HUES64 (cell line): ENCODE measurements around the gene TARDBP.
"Not testable (repeated sequence)": the region's sequence is repeated elsewhere in the genome, so short reads cannot be mapped to it uniquely, and the experiment has no call there.

ENCODE experiments used
- H3K27ac ChIP-seq: 2 replicates; pipeline ENCODE4 v1.7.0; 2013; ENCODE audit warnings: low read depth, low read length, inconsistent platforms
- H3K27me3 ChIP-seq: 2 replicates; pipeline ENCODE4 v1.6.1; 2013; ENCODE audit warnings: mild to moderate bottlenecking, low read length; ENCODE audit not compliant: insufficient read depth
- H3K36me3 ChIP-seq: 2 replicates; pipeline ENCODE4 v1.6.1; 2013; ENCODE audit warnings: mild to moderate bottlenecking, low read length; ENCODE audit not compliant: insufficient read depth
- H3K4me1 ChIP-seq: 2 replicates; pipeline ENCODE4 v1.6.1; 2013; ENCODE audit warnings: mild to moderate bottlenecking, low read length, moderate library complexity; ENCODE audit not compliant: insufficient read depth
- H3K4me3 ChIP-seq: 2 replicates; pipeline ENCODE4 v1.5.1; 2013; ENCODE audit warnings: mild to moderate bottlenecking, low read length, moderate library complexity
- H3K9ac ChIP-seq: 2 replicates; pipeline ENCODE4 v1.6.1; 2013; ENCODE audit warnings: mild to moderate bottlenecking, low read depth, low read length
- H3K9me3 ChIP-seq: 2 replicates; pipeline ENCODE4 v1.6.1; 2013; ENCODE audit warnings: low read depth, low read length; ENCODE audit not compliant: insufficient read depth
- WGBS: fragments of 150-250, 120-280 bp; methylation state at CpG from one replicate; pipeline ENCODE4 v1.1.7; 2013; ENCODE audit warnings: missing lambda C conversion rate; 5-methylcytosine and 5-hydroxymethylcytosine counted together

TARDBP gene

GRCh38 chr1:11000526-11000925 is 11.9 kb upstream of the TARDBP start:
- 90% methylated on average over 1 of the region's 1 CpG for WGBS
- Histone ChIP-seq H3K9ac (no peak overlapping the region), H3K9me3 (peaks cover 6% of the 10 kb centered on the region; the same call in 1 of the 2 replicates), H3K4me3 (no peak overlapping the region), H3K36me3 (no peaks in the 10 kb centered on the region), H3K27me3 (no peaks in the 10 kb centered on the region), H3K4me1 (no peaks in the 10 kb centered on the region), H3K27ac (no peak overlapping the region)

DNA sequence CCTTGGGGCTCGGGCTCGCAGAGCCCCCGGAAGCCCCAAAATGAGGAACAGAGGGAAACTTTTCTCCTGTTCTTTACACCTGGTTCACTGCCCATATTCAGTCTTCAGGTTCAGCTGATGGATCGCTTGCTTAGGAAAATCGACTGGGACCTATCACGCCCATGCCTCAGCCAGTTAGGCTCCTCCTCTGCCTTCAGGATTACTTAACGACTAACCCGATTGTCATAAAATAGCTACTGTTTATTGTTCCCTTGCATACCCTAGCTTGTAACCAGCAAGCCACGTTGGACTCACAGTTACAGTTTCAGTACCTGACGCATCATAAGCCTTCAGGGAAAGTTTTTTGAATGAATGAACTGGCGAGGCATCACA is 692 bp downstream of the TARDBP start:
- Histone ChIP-seq H3K9me3 (no peaks in the 10 kb centered on the region), H3K27me3 (no peaks in the 10 kb centered on the region), H3K4me3 (peak overlapping the region; percentile 89), H3K27ac (peak overlapping the region; percentile 100), H3K36me3 (peaks cover 47% of the 10 kb centered on the region), H3K4me1 (peaks cover 19% of the 10 kb centered on the region), H3K9ac (peak overlapping the region; percentile 100)
- WGBS, result 8% methylated on average over 11 of the region's 11 CpGs

- H3K4me3 ChIP-seq, H3K9me3 ChIP-seq, H3K4me1 ChIP-seq, H3K27ac ChIP-seq, H3K9ac ChIP-seq, H3K27me3 ChIP-seq: not testable (repeated sequence)
- WGBS, result 94% methylated on average over 8 of the region's 8 CpGs
- H3K36me3 ChIP-seq, result peaks cover 94% of the 10 kb centered on the region
Measured at GRCh38 chr1:11019358-11019757, 6.9 kb downstream of the TARDBP start.

- Histone ChIP-seq H3K4me1 (no peaks in the 10 kb centered on the region), H3K36me3 (peaks cover 94% of the 10 kb centered on the region)
Measured at GRCh38 chr1:11019971-11020370, 7.5 kb downstream of the TARDBP start.

GRCh38 chr1:11023201-11023600 is 10.7 kb downstream of the TARDBP start:
- 96% methylated on average over 14 of the region's 14 CpGs for WGBS
- H3K27ac ChIP-seq, result no peak overlapping the region
- no peaks in the 10 kb centered on the region for H3K27me3 ChIP-seq
- H3K4me1 ChIP-seq, result no peaks in the 10 kb centered on the region
- H3K36me3 ChIP-seq, result peaks cover 96% of the 10 kb centered on the region
- H3K9ac ChIP-seq, result no peak overlapping the region
- no peaks in the 10 kb centered on the region for H3K9me3 ChIP-seq
- H3K4me3 ChIP-seq, result no peak overlapping the region

More at GRCh38 chr1:11019971-11020370, 7.5 kb downstream of the TARDBP start:
- Histone ChIP-seq H3K4me3 (no peak overlapping the region), H3K27me3 (no peaks in the 10 kb centered on the region), H3K9me3 (no peaks in the 10 kb centered on the region), H3K27ac (no peak overlapping the region), H3K9ac (no peak overlapping the region)
- 98% methylated on average over 7 of the region's 7 CpGs for WGBS

GRCh38 chr1:11024154-11024873 is 11.9 kb downstream of the TARDBP start:
- Histone ChIP-seq H3K36me3 (peaks cover 87% of the 10 kb centered on the region), H3K4me3 (no peak overlapping the region), H3K4me1 (no peaks in the 10 kb centered on the region), H3K9ac (no peak overlapping the region), H3K27ac (no peak overlapping the region), H3K9me3 (no peaks in the 10 kb centered on the region), H3K27me3 (no peaks in the 10 kb centered on the region)
- WGBS, result 94% methylated on average over 2 of the region's 3 CpGs

DNA sequence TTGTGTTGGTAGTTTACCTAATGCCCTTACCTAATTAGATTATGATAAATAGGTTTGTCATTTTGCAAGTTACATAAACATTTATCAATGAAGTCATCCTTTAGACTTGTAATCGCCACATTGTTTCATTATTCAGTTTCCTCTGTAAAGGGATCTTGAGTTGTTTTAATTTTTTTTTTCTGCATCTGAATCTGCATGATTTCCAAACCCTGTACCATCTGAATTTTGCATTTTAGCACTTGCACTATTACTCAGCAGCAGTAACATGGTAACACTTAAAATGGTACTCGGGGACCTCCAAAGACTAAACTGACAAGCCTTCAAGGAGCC is 12.4 kb downstream of the TARDBP start:
- Histone ChIP-seq H3K36me3 (peaks cover 85% of the 10 kb centered on the region), H3K4me1 (no peaks in the 10 kb centered on the region), H3K4me3 (no peak overlapping the region), H3K27ac (no peak overlapping the region), H3K27me3 (no peaks in the 10 kb centered on the region), H3K9me3 (no peaks in the 10 kb centered on the region), H3K9ac (no peak overlapping the region)
- 91% methylated on average over 1 of the region's 2 CpGs for WGBS

- Histone ChIP-seq H3K9ac (no peak overlapping the region), H3K4me3 (no peak overlapping the region), H3K9me3 (no peaks in the 10 kb centered on the region), H3K36me3 (peaks cover 83% of the 10 kb centered on the region), H3K27ac (no peak overlapping the region), H3K4me1 (no peaks in the 10 kb centered on the region), H3K27me3 (no peaks in the 10 kb centered on the region)
- WGBS, result 98% methylated on average over 1 of the region's 1 CpG
Measured at GRCh38 chr1:11025618-11026017, 13.2 kb downstream of the TARDBP start.

- Histone ChIP-seq H3K27me3 (no peaks in the 10 kb centered on the region), H3K36me3 (peaks cover 81% of the 10 kb centered on the region), H3K27ac (no peak overlapping the region), H3K9ac (no peak overlapping the region), H3K9me3 (no peaks in the 10 kb centered on the region), H3K4me3 (no peak overlapping the region), H3K4me1 (no peaks in the 10 kb centered on the region)
- 100% methylated on average over 1 of the region's 1 CpG for WGBS
Measured at GRCh38 chr1:11026052-11026451, 13.6 kb downstream of the TARDBP start.

DNA sequence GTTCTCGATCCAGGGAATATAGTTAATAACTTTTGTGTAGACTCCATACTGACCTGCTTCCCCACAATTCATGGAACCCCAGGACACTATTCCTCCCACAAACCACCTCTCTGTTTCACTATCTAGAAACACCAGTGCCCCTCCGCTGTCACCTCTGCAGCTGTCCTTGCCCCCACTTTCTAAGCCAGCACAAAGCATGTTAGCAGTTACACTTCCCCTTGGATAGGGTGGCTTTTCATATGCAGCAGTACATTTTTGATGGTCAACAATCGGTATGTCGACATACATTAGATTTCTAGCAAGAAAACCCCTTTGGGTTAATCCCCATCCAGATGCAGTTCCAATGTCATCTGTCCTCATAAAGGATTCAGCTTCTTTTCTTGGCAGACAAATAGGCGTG is 14.4 kb downstream of the TARDBP start:
- 93% methylated on average over 5 of the region's 5 CpGs for WGBS
- Histone ChIP-seq H3K36me3 (peaks cover 73% of the 10 kb centered on the region), H3K9me3 (no peaks in the 10 kb centered on the region), H3K9ac (no peak overlapping the region), H3K4me1 (no peaks in the 10 kb centered on the region), H3K27ac (no peak overlapping the region; the same call in 1 of the 2 replicates), H3K4me3 (no peak overlapping the region), H3K27me3 (no peaks in the 10 kb centered on the region)

DNA sequence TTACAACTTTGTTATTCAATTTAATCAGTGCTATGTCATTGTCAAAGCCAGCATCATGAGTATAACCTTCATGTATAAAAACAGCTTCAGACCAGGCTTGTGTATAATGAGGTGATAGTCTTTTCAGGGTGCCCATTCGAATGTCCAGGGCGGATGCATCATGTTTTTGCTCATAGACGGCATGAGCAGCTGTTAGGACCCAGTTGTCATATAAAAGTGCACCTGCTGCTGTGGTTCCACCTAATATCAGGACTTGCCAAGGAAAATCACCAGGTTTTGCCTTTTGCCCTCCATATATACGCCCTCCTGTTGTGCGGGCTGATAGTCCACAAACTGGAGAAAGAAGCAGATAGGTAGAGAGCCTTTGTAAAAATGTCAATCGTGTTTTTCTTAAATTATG is 14.9 kb downstream of the TARDBP start:
- Histone ChIP-seq H3K4me3 (no peak overlapping the region), H3K36me3 (peaks cover 69% of the 10 kb centered on the region), H3K27ac (no peak overlapping the region), H3K9ac (no peak overlapping the region), H3K4me1 (no peaks in the 10 kb centered on the region), H3K9me3 (no peaks in the 10 kb centered on the region), H3K27me3 (no peaks in the 10 kb centered on the region)
- WGBS, result 87% methylated on average over 6 of the region's 6 CpGs

DNA sequence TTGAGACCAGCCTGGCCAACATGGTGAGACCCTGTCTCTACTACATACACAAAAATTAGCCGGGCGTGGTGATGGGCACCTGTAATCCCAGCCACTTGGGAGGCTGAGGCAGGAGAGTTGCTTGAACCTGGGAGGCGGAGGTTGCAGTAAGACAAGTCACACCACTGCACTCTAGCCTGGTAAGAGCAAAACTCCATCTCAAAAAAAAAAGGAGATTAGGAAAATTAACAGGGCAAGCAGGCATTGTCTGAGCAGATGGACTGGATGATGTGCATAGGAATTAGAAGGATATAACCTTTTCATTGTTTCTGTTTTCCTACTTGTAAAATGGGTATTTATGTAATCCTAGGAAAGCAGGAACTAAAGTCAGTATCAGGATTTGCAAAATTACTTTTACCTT is 15.6 kb downstream of the TARDBP start:
- Histone ChIP-seq H3K27me3 (no peaks in the 10 kb centered on the region), H3K9ac (no peak overlapping the region), H3K4me3 (no peak overlapping the region), H3K4me1 (no peaks in the 10 kb centered on the region), H3K27ac (no peak overlapping the region), H3K36me3 (peaks cover 62% of the 10 kb centered on the region), H3K9me3 (no peaks in the 10 kb centered on the region)
- 98% methylated on average over 3 of the region's 3 CpGs for WGBS
